PC-9 (cell line): Measurements from ENCODE around the gene KRT39. TPM values are rescaled to one million over a fixed set of nuclear protein-coding genes. Genes with fewer than 3 reads are reported as not detected.
A peak's percentile ranks its signal among the peaks of the same experiment; 100 is the strongest.

Source experiments
- BruUV-seq: library from RNA; stranded (reverse); fragments of 400-500 nt; replicated peaks from 2 replicates; lab custom pipeline; 2021; lab: Mats Ljungman, UMichigan
- CTCF ChIA-PET: fragments of 300-600 bp; sonication (Branson Sonifier 250); formaldehyde crosslinking; loops from one replicate; lab custom pipeline; 2022; ENCODE audit warnings: antibody characterized with exemption; lab: Charles Lee
- POLR2A ChIA-PET: fragments of 300-600 bp; sonication (Branson Sonifier 250); formaldehyde crosslinking; loops from one replicate; lab custom pipeline; 2022; ENCODE audit warnings: antibody characterized with exemption; ENCODE audit not compliant: unreplicated experiment; lab: Charles Lee
- DNase-seq, 2 experiments: peaks; one replicate each; pipeline versions ENCODE4 v3.0.0 to v3.0.0-alpha.2; 2015 to 2022; ENCODE audit warnings: mixed read lengths in 1 of 2
- H2AFZ ChIP-seq: fragments of 200-600 bp; sonication (generic); 2 replicates; pipeline ENCODE4 v1.8.1; 2017; ENCODE audit warnings: antibody characterized with exemption
- H3F3A ChIP-seq: fragments of 200-600 bp; sonication (generic); 2 replicates; pipeline ENCODE4 v1.8.1; 2017; ENCODE audit warnings: antibody characterized with exemption, mild to moderate bottlenecking, low read depth; ENCODE audit not compliant: insufficient read depth
- H3K27ac ChIP-seq: fragments of 200-600 bp; sonication (generic); 2 replicates; pipeline ENCODE4 v1.6.1; 2016; ENCODE audit warnings: mixed run types
- H3K27me3 ChIP-seq: fragments of 200-600 bp; sonication (generic); 2 replicates; pipeline ENCODE4 v1.6.1; 2016; ENCODE audit warnings: low read depth, mixed run types; ENCODE audit not compliant: insufficient read depth
- H3K36me3 ChIP-seq: fragments of 200-600 bp; sonication (generic); 2 replicates; pipeline ENCODE4 v1.6.1; 2016; ENCODE audit warnings: low read depth, mixed run types
- H3K4me1 ChIP-seq: fragments of 200-600 bp; sonication (generic); replicated peaks from 2 replicates; pipeline ENCODE4 v1.6.1; 2016; ENCODE audit warnings: mixed run types; ENCODE audit not compliant: insufficient read depth
- H3K4me2 ChIP-seq: fragments of 200-600 bp; sonication (generic); 2 replicates; pipeline ENCODE4 v1.6.1; 2017; ENCODE audit warnings: mixed run types
- H3K4me3 ChIP-seq: fragments of 200-600 bp; sonication (generic); 2 replicates; pipeline ENCODE4 v1.6.1; 2016; ENCODE audit warnings: mixed run types
- H3K79me2 ChIP-seq: fragments of 200-600 bp; sonication (generic); 2 replicates; pipeline ENCODE4 v1.6.1; 2017; ENCODE audit warnings: low read depth, mixed run types
- H3K9me2 ChIP-seq: fragments of 200-600 bp; sonication (generic); 2 replicates; pipeline ENCODE4 v1.8.1; 2017; ENCODE audit warnings: mild to moderate bottlenecking; ENCODE audit not compliant: insufficient read depth
- H3K9me3 ChIP-seq: fragments of 200-600 bp; sonication (generic); 2 replicates; pipeline ENCODE4 v1.8.1; 2016; ENCODE audit warnings: low read depth; ENCODE audit not compliant: insufficient read depth
- H4K20me1 ChIP-seq: fragments of 200-600 bp; sonication (generic); 2 replicates; pipeline ENCODE4 v1.8.1; 2017; ENCODE audit not compliant: insufficient read depth
- EZH2 ChIP-seq: fragments of 200-600 bp; sonication (generic); IDR thresholded peaks from 2 replicates; pipeline ENCODE4 v1.8.0; 2017; ENCODE audit warnings: antibody characterized with exemption, low read depth
- intact Hi-C: fragments of 100-400 bp; cut with micrococcal nuclease; formaldehyde crosslinking; loops from one replicate; pipeline ENCODE4 v1.10.0; 2022; ENCODE audit not compliant: unreplicated experiment
- total RNA-seq: library from RNA; stranded (reverse); gene quantifications from 2 replicates; pipeline ENCODE4 v1.2.3, GENCODE V29; 2021
- TF ChIP-seq, protein P1 (sequence below): fragments of 200-600 bp; sonication (generic); conservative IDR thresholded peaks from 2 replicates; pipeline ENCODE4 v1.6.1; 2017; ENCODE audit warnings: mixed run types, antibody characterized with exemption, mild to moderate bottlenecking, moderate library complexity

Gene KRT39
- total RNA-seq, 1 experiment from 2014 or later = not detected

DNA sequence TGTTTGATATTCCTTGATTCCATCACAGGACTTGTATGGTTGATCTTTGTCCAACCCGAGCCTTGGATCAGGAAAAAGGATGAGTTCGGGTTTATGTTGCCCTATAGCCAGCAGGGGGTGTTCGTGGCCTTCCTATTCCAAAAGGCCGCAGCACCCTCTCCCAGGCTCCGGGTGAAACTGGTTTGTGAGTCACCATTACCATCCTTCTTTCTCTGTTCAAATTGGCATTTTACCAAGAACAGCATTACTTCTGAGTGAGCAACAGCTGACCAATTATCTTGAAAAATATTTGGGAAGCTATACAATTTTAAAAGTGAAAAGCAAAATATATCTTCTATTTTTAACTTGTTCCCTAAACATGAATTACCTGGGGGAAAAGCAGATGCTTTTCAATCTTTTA is 57.4 kb downstream of the KRT39 start:
- 0 out of 2 replicates have a peak overlapping the region, but pooled peaks have one; percentile 16 for H3K4me3 ChIP-seq

More for the DNA sequence above, 57.4 kb downstream of the KRT39 start:
- Histone ChIP-seq H3K4me1 (peaks cover 66% of the 10 kb centered on the region), H3K27me3 (no peaks in the 10 kb centered on the region), H3K9me2 (no peaks in the 10 kb centered on the region), H3K9me3 (no peaks in the 10 kb centered on the region), H2AFZ (no peak overlapping the region), H4K20me1 (no peaks in the 10 kb centered on the region), H3K27ac (peak overlapping the region; percentile 95), H3F3A (peaks cover 19% of the 10 kb centered on the region), H3K4me2 (peak overlapping the region; percentile 58), H3K36me3 (no peaks in the 10 kb centered on the region), H3K79me2 (no peaks in the 10 kb centered on the region)
- POLR2A ChIA-PET = interaction anchor here (0.6 to 0.9 kb wide), 5 partner anchors 54 to 625 kb away, joined by 3 to 15 read pairs (median 4); no protein-coding TSS in a partner anchor
- intact Hi-C loops = loop anchor here (1.0 to 5.0 kb wide), 11 partner anchors 53 to 757 kb away; no protein-coding TSS in a partner anchor
- CTCF ChIA-PET = interaction anchor here (0.7 to 1.5 kb wide), 3 partner anchors 413 to 745 kb away, joined by 3 to 11 read pairs (median 7); no protein-coding TSS in a partner anchor
- DNase-seq = peak; percentile 79 to 92
- BruUV-seq = no TSS peak
- TF ChIP-seq, protein P1, sequence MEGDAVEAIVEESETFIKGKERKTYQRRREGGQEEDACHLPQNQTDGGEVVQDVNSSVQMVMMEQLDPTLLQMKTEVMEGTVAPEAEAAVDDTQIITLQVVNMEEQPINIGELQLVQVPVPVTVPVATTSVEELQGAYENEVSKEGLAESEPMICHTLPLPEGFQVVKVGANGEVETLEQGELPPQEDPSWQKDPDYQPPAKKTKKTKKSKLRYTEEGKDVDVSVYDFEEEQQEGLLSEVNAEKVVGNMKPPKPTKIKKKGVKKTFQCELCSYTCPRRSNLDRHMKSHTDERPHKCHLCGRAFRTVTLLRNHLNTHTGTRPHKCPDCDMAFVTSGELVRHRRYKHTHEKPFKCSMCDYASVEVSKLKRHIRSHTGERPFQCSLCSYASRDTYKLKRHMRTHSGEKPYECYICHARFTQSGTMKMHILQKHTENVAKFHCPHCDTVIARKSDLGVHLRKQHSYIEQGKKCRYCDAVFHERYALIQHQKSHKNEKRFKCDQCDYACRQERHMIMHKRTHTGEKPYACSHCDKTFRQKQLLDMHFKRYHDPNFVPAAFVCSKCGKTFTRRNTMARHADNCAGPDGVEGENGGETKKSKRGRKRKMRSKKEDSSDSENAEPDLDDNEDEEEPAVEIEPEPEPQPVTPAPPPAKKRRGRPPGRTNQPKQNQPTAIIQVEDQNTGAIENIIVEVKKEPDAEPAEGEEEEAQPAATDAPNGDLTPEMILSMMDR = peak; percentile 86
- no peak for TF ChIP-seq EZH2

Other genes with a start within 250 kb of the KRT39 start
- not detected in 2 replicates for gene KRT25, start 211.6 kb downstream of the KRT39 start, total RNA-seq
- not detected in 2 replicates for gene KRT26, start 194.7 kb downstream of the KRT39 start, total RNA-seq
- not detected in 2 replicates for gene KRT27, start 184.4 kb downstream of the KRT39 start, total RNA-seq
- not detected in 2 replicates for gene KRT28, start 167.0 kb downstream of the KRT39 start, total RNA-seq
- gene KRT10, start 144.3 kb downstream of the KRT39 start, total RNA-seq = 22.5 and 49.4 TPM in 2 replicates
- not detected in 2 replicates for gene KRT12, start 99.7 kb downstream of the KRT39 start, total RNA-seq
- not detected in 2 replicates for gene KRT20, start 81.7 kb downstream of the KRT39 start, total RNA-seq
- not detected in 2 replicates for gene KRT23, start 29.3 kb downstream of the KRT39 start, total RNA-seq
- not detected in 2 replicates for gene KRT40, start 17.4 kb upstream of the KRT39 start, total RNA-seq
- gene KRTAP3-3, start 27.2 kb upstream of the KRT39 start, total RNA-seq = not detected in 2 replicates
- gene KRTAP3-2, start 33.0 kb upstream of the KRT39 start, total RNA-seq = not detected in 2 replicates
- not detected in 2 replicates for gene KRTAP3-1, start 42.2 kb upstream of the KRT39 start, total RNA-seq
- gene KRTAP1-5, start 60.3 kb upstream of the KRT39 start, total RNA-seq = not detected in 2 replicates
- gene KRTAP1-4, start 63.2 kb upstream of the KRT39 start, total RNA-seq = not detected in 2 replicates
- gene KRTAP1-3, start 67.9 kb upstream of the KRT39 start, total RNA-seq = not detected in 2 replicates
- not detected in 2 replicates for gene KRTAP1-1, start 74.5 kb upstream of the KRT39 start, total RNA-seq
- not detected in 2 replicates for gene KRTAP2-1, start 80.4 kb upstream of the KRT39 start, total RNA-seq
- gene KRTAP2-2, start 88.3 kb upstream of the KRT39 start, total RNA-seq = not detected in 2 replicates
- 0.57 TPM in 1 of 2 replicates, not detected in the other for gene KRTAP2-3, start 93.2 kb upstream of the KRT39 start, total RNA-seq
- not detected in 2 replicates for gene KRTAP2-4, start 98.9 kb upstream of the KRT39 start, total RNA-seq
- gene KRTAP4-7, start 117.2 kb upstream of the KRT39 start, total RNA-seq = not detected in 2 replicates
- gene KRTAP4-8, start 131.2 kb upstream of the KRT39 start, total RNA-seq = not detected in 2 replicates
- gene KRTAP4-16, start 135.3 kb upstream of the KRT39 start, total RNA-seq = not detected in 2 replicates
- not detected in 2 replicates for gene KRTAP4-9, start 138.4 kb upstream of the KRT39 start, total RNA-seq
- gene KRTAP4-11, start 151.4 kb upstream of the KRT39 start, total RNA-seq = not detected in 2 replicates
- gene KRTAP4-12, start 157.2 kb upstream of the KRT39 start, total RNA-seq = not detected in 2 replicates
- not detected in 2 replicates for gene KRTAP4-6, start 173.6 kb upstream of the KRT39 start, total RNA-seq
- gene KRTAP4-5, start 182.9 kb upstream of the KRT39 start, total RNA-seq = not detected in 2 replicates
- gene KRTAP4-4, start 193.8 kb upstream of the KRT39 start, total RNA-seq = not detected in 2 replicates
- gene KRTAP4-3, start 201.3 kb upstream of the KRT39 start, total RNA-seq = not detected in 2 replicates
- gene KRTAP4-2, start 211.3 kb upstream of the KRT39 start, total RNA-seq = not detected in 2 replicates
- gene KRTAP4-1, start 218.0 kb upstream of the KRT39 start, total RNA-seq = not detected in 2 replicates
- gene KRTAP9-1, start 222.9 kb upstream of the KRT39 start, total RNA-seq = not detected in 2 replicates